GM18858 (cell line): ENCODE data around the gene ABCC10.
"Not testable (repeated sequence)": the region's sequence is repeated elsewhere in the genome, so short reads cannot be mapped to it uniquely, and the experiment has no call there.

Source experiments
- ATAC-seq: cut with Tn5 transposase; IDR thresholded peaks from one replicate; pipeline ENCODE4 v1.9.1; 2021; ENCODE audit not compliant: unreplicated experiment

The ABCC10 gene

DNA sequence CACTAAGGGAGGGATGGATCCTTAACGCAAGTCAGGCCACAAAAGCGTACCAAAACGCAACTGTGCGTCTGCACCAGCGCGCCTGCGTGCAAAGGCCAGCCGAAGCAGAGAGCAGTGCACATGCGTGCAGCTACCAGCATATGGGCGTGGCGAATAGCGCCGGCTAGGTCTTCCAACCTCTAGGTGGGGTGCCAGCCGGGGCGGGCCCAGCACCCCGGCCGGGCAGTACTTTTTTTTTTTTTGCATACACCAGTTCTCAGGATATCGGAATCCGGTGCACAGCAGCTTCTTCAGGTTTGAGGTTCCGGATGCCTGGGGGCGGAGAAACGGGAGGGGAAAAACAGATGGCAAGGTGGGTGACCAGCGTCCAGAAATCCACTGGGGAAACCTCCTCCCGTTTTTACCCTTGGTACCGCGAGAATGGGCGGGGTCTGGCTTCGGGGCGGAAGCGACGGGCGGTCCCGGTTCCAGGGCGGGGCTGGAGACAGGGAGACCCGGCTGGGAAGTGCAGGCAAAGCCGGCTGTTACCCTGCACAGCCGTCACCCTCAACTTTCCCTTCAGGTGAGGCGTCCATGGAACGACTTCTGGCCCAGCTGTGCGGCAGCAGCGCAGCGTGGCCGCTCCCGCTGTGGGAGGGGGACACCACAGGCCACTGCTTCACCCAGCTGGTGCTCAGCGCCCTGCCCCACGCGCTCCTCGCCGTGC is at the start of gene ABCC10:
TSS of gene ABCC10 (plus strand) at position 136 of the 706 bp plus-strand sequence. CDS start at position 574, 438 bp downstream.
- ATAC-seq, result peak; percentile 84

DNA sequence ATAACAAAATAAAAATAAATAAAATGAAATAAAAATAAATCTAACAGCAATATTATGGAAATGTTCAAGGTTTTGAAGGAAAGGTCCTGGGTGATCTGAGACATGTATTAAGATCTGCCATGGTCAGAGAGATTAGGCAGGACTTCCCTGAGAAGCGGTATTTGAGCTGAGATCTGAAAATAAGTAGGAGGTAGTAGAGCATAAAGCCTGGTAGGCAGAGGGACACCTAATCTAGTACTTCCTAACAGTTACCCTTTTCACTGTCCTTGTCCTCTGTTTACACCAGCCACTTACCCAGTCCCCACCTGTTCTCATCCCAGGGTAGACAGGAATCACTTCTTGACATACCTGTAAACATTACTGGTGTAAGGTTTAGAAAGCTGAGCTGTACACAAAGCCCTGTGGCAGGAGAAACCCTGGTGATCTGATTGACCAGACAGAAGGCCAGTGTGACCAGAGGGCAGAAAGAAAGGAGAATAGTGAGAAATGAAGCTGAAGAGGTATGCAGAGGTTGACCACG is 49.6 kb upstream of the ABCC10 start:
- ATAC-seq, result no peak

DNA sequence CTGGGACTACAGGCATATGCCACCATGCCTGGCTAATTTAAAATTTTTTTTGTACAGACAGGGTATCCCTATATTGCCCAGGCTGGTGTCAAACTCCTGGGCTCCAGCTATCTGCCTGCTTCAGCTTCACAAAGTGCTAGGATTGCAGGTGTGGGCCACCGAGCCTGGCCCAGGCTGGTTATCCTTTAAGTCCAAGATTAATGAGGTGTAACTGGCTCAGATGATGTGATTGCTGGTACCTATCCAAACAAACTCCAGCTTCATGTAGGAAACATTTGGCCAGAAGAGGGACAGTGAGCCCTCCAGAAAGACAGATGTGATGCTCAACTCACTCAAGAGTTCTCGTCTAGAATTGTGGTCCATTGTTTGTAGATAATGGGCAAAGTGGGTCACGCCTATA is 48.7 kb upstream of the ABCC10 start:
- no peak for ATAC-seq

GRCh38 chr6:43380858-43381257 is 46.5 kb upstream of the ABCC10 start:
- ATAC-seq, result not testable (repeated sequence)

DNA sequence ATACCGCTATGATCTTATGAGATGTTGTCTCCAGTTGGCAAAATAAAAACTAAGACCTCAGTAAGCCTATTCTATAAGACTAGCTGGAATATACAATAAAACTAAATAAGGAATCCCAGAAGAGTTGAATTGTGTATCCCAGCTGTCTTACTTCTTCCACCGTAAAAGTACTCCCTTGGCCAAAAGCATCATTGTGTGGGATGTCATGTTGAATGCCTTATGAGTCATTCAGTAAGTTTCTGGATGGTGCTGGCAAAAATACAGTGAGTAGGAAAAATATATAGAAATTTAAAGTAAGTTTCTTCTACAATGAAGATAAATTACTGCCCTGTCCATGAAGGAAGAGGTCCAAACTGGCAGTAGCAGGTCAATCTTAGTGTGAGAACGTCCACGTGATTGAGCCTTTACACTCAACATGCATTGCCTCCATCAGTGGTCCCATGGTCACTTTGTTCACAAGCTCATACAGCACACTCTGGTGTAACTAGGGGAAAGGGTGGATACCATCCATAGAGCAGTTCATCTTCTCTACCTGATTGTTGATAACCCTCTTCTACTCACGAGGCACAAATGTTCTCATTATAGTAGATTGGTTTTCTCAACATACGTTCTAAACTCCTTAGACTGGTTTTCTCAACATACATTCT is 44.2 kb upstream of the ABCC10 start:
- ATAC-seq, result no peak

GRCh38 chr6:43386492-43386891 is 40.8 kb upstream of the ABCC10 start:
- ATAC-seq, result no peak

- no peak for ATAC-seq
Observed at GRCh38 chr6:43389730-43390295, 37.5 kb upstream of the ABCC10 start.

DNA sequence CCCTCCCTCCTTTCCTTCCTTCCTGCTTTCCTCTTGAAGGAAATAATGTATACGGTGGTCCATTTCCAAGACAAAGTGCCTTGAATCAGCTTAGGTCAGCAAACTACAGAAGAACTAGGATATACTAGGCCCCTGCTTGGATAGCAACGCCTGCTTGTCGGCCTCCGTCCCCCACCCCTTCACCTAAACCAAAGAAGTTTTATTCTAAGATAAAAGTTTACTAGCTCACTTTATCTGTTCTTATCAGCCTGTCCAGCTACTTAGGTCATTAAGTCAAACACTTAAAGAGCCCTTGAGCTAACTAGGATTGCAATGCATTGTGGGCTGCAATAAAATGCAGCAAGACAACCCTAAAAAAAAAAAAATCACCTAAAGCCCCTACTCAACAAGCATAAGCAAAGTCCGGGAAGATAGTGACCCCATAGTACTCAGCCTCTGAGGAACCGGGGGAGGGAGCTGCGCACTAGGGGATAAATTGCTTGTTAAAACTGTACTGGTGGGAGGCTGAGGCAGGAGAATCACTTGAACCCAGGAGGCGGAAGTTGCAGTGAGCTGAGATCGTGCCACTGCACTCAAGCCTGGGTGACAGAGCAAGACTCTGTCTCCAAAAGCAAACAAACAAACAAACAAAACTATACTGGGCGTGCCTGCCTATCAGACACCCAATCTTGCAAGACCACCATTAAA is 36.4 kb upstream of the ABCC10 start:
- not testable (repeated sequence) for ATAC-seq

- ATAC-seq, result no peak
Observed at GRCh38 chr6:43391440-43392031, 35.8 kb upstream of the ABCC10 start.

GRCh38 chr6:43393133-43393532 is 34.2 kb upstream of the ABCC10 start:
- ATAC-seq, result not testable (repeated sequence)

GRCh38 chr6:43393602-43394001 is 33.7 kb upstream of the ABCC10 start:
- ATAC-seq, result no peak

DNA sequence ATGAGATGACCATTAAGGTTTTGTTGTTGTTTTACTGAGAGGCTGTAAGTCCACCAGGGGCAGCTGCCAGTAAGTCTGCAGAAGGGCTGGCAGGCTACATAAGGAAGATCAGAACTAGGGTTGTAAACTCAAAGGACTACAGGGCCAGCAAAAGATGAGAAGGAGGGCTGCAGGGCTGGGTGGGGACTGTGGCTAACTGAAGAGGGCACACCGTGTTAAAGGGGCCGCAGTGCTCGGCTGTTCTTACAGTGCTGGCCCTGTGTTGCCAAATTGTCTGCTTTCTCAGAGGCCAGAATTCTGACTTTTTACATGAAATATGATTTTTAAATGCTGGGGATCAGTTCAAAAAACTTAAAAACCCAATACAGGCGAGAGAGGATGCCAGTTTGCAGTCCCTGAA is 32.4 kb upstream of the ABCC10 start:
- no peak for ATAC-seq

GRCh38 chr6:43395776-43396175 is 31.6 kb upstream of the ABCC10 start:
- ATAC-seq, result no peak

DNA sequence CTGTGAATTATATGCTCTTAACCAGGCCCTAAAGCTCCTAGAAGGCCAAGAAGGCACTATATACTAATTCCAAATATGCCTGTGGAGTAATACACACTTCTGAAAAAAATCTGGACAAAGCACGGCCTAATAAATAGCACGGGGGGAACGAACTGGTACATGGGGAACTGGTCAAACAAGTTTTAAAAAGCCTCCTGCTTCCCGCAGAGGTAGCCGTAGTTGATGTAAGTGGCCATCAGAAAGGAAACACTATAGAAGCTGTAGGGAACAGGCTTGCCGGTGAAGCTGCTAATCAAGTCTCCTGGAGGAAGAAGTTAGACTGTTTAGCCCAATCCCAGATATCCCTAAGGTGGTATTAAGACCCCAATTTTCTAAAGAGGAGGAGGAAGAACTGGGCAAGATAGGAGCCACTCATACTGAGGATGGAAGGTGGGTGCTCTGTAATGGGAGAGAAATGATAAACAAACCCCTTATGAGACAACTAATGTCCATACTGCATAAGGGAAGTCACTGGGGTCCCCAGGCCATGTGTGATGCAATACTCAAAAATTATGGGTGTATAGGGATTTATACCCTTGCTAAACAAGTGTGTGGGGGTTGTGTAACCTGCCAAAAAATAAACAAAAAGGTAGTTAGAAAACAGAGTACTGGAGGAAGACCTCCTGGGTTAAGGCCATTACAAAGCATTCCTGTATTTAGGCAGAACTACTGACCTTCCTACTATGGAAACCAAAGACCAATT is 30.8 kb upstream of the ABCC10 start:
- ATAC-seq, result no peak

DNA sequence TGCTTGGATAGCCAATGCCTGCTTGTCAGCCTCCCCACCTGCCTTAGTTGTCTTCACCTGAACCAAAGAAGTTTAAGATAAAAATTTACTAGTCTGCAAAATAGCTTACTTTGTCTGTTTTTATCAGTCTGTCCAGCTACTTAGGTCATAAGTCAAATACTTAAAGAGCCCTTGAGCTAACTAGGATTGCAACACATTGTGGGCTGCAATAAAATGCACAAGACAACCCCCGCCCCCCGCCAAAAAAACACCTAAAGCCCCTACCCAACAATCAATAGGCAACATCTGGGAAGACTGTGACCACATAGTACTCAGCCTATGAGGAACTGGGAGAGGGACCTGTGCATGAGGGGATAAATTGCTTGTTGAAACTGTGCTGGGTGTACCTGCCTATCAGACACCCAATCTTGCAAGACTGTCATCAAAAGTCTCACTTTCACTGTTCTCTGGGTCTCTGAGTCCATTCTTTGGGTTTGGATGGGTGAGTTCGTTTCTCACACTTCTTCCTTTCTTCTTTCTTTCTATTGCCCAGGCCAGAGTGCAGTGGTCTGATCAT is 27.3 kb upstream of the ABCC10 start:
- ATAC-seq, result no peak

DNA sequence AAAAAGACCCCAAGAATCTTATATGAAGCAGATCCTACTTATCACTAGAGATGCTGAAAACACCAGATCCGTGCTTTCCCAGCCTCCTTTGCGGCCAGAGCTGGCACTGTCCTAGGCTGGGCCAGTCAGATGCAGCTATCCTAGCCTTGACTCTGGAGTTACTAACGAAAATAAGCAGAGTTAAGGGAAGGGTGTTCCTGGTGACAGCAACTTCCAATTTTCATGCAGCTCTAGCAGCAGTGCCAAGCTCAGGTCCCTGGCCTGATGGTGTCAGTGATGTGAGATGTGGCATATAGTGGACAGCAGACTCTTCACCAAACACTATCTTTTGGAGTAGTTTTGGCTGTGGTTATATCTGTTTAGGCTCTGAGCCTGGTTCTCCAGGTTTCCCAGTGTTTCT is 25.6 kb upstream of the ABCC10 start:
- ATAC-seq, result no peak

DNA sequence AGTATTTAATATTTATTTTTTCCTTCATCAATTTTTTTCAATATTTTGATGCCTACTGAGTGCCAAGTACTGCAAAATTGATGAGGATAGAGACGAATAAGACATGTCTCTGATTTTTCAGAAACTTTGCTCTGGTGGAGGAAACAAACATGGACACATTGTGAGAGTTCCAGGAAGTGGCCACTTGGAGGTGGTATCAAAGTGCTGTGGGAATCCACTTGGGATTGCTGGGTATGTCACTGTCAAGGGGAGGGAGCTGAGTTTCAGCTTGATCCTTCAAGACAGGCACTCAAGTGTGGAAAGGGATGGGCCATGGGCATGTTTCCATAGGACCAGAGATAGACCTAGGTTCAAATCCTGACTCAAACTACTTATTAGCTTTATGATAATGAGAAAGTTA is 24.5 kb upstream of the ABCC10 start:
- ATAC-seq, result no peak

DNA sequence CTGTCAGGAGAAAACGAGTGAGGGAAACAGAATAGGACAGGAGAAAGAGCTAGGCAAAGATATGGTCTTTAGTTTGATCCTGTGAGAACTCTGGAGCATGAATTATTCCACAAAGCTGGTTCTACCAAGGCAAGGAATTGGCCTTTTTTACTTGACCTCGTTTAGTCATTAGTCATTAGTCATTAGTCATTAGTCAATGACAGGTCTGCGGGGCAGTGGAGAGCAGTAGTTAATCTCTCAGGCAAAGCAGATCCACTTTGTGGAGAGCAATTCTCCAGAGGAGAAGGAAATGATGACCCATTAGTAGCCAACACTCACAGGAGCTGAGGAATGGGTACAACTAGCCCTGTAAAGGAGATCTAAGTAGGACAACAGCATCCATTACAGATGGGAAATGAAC is 22.0 kb upstream of the ABCC10 start:
- ATAC-seq, result no peak

GRCh38 chr6:43407296-43407695 is 20.0 kb upstream of the ABCC10 start:
- no peak for ATAC-seq

DNA sequence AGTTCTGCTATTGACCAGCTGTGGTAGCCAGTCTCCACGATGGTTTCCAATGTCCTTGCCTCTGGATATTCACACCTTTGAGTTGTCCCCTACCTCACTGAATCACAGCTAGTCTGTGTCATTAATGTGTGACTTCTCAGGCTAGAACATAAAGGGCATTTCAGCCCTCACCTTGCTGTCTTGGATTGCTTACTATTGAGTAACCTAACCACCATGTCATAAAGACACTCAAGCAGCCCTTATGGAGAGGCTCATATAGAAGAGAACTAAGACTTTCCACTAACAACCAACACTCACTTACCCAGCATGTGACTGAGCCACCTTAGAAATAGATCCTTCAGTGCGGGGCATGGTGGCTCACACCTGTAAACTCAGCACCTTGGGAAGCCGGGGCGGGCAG is 19.1 kb upstream of the ABCC10 start:
- no peak for ATAC-seq
